Measurements from ENCODE around the gene VPS45.

- TF ChIP-seq, protein P1, sequence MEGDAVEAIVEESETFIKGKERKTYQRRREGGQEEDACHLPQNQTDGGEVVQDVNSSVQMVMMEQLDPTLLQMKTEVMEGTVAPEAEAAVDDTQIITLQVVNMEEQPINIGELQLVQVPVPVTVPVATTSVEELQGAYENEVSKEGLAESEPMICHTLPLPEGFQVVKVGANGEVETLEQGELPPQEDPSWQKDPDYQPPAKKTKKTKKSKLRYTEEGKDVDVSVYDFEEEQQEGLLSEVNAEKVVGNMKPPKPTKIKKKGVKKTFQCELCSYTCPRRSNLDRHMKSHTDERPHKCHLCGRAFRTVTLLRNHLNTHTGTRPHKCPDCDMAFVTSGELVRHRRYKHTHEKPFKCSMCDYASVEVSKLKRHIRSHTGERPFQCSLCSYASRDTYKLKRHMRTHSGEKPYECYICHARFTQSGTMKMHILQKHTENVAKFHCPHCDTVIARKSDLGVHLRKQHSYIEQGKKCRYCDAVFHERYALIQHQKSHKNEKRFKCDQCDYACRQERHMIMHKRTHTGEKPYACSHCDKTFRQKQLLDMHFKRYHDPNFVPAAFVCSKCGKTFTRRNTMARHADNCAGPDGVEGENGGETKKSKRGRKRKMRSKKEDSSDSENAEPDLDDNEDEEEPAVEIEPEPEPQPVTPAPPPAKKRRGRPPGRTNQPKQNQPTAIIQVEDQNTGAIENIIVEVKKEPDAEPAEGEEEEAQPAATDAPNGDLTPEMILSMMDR (optimal IDR thresholded peaks at IDR 0.05 in 1 of 3, IDR thresholded peaks at IDR 0.05 in 1 of 3, conservative IDR thresholded peaks at IDR 0.05 in 1 of 3; ENCODE audit: extremely low read depth in 1 of 3, insufficient read depth in 2 of 3, low read length in 3 of 3): no peak
- TF ChIP-seq EZH2 (IDR thresholded peaks at IDR 0.05; ENCODE audit: low read length): no peak
Observed at GRCh38 chr1:150156868-150157603, 89.5 kb downstream of the VPS45 start.
